GF-D8 (cell line): ENCODE measurements around the gene FCN2.

Experiments
- DNase-seq: peaks from one replicate; lab custom pipeline; 2025; lab: John Stamatoyannopoulos, UW

FCN2 gene

DNA sequence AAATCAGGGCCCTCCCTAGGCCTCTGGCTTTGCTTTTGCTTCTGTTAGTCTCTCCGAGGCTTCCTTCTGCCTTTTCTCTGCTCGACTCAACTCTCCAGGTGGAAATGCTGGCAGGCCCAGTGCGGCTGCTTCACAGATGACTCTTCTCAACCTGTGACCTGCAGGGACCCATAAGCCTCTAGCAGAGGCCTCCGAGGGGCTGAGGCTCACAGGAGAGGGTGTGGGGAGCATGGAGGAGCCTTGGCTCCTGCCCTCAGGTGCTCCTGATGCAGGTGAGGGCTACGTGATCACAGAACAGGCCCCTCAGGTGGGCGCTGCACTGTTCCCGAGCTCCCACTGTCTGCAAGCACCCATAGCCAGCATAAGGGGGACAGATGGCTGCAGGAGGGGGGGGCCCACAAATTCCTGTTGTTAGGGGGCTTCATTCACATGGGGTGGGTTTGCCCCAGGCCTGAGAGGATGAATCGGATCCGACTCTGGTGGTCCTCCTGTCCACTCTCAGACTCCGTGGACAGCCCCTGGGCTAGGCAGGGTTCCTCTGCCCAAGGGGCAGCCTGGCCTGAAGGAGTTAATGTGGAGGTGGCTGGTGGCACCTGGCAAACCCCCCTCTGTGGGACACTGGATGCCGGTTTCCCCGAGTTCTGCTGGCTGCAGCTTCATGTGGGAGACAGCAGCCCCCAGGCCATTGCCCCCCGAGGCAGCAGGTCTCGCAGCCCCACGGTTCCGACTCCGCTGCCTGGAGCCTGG, 10.9 kb upstream of the FCN2 start:
- no peak for DNase-seq

DNA sequence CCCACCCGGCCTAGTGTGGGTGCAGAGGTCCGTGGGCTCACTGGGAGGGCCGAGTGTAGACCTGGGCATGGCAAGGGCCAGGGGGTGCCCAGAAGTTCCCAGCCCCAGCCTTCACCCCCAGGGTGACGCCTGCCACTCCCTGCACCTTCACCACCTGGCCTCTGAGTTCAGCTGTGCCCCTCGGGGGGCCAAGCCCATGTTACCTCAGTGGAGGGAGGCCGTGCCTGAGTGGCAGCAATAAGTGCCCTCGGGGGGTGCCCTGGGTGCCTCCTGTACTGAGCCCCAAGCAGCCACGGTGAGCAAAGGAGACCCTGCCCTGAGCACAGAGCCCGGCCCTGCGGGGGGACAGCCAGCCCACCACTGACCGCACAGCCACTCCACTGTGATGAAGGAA, 10.3 kb upstream of the FCN2 start:
- no peak for DNase-seq

- DNase-seq, result no peak
Observed at GRCh38 chr9:134870746-134871662, 9.6 kb upstream of the FCN2 start.

DNA sequence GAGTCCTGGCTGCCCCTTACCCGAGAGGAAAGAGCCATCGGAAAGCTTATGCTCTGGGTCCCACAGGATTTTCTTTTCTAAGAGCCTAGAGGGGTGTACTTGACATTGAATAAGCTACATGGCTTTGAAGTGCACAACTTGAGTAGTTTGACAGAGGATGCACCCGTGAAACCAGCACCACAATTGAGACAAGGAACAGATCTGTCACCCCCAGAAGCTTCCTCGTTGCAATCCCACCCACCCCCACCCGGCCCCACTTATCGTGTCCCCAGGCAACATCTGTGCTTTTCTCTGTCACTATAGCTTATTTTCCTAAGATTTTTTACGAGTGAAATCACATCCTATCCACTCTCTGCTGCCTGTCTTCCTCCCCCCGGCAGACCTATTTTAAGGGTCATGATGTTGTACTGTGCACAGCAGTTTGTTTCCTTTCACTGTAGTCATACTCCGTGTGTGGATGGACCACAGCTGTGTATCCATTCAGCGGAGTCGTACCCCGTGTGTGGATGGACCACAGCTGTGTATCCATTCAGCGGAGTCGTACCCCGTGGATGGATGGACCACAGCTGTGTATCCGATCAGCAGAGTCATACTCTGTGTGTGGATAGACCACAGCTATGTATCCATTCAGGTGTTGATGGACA, 8.8 kb upstream of the FCN2 start:
- no peak for DNase-seq

GRCh38 chr9:134872482-134873231, 8.0 kb upstream of the FCN2 start:
- no peak for DNase-seq

DNA sequence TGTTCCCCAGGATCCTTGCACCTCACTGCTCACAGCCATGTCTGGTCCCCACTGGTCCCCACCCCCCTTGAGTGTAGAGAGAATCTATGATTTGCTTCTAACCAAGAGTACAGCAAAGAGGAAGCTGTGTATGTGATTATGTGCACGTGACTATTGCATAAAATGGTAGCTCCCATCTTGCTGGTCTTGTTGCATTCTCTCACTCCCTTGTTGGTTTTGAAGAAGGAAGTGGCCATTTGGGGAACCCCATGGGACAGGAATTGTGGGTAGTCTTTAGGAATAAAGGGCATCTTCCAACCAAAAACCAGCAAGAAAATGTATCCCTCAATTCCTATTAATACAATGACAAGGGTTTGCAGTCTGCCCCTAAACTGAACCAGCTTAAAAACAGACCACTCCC, 5.2 kb upstream of the FCN2 start:
- peak; percentile 16 for DNase-seq

DNA sequence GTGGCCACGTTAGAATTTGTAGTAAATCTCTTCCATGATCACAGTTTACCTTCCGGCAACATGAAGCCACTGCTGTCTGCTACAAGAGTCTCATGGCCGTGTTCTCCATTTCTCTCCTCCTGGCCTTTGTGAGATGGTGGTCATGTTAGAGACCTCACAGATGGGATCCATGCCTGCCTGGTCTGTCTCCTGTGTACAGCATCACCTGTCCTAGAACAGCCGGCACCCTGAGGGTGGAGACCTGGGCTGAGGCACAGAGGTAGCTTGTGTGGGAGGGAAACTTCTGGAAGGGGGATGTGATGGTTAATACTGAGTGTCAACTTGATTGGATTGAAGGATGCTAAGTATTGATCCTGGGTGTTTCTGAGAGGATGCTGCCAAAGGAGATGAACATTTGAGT, 3.1 kb upstream of the FCN2 start:
- DNase-seq, result no peak

DNA sequence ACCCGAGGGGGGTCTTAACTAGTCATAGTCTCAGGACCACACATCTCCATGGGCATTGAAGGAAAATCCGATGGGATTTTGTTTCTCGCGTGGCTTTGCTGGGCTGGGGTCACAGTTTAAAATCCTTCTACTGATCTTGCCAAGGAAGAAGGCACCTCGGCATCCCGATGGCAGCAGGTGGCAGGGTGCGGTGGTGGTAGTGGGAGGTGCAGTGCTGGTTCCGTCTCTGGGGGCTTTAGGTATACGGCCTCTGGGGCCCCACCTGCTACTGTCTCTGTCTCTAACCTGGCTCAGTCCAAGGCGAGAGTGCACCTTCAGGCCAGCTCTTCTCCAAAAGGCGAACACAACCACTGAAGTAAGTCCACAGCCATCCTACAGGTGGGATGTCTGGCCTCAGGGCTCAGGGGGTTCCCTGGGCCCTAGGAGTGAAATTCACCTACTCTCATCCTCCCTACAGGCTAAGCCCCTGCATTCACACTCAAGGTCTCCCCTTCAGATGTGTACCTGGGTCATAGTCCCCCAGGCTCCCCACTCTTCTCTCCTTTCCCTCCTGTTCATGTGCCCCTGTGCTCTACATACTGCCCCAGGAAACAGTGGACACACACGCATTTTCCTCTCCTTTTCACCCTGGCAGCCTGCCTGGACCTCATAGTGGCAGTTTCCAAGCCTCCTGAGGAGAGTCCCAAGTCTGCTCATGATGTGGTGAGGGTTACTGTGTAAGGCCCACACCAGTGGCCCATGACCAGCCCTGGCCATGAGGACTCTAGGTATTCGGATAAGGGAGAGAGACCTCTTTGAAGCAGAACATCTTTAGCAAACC, 736 bp upstream of the FCN2 start:
- DNase-seq, result no peak

DNA sequence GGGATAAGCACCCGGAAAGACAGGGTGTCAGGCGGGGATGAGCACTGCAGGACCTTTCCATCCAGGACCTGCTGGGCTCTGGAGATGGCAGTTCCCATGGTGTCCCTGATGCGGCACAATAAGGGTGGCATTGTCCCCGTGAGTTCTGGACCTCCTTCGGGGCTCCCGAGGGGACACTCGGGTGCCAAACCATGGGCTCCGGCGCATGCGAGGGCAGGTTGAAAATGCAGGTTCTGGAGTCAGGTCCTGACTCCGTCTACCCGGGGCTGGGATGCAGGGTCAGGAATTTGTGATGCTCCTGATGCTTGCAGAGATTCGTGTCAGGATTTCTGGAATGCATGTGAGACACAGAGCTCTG, 682 bp downstream of the FCN2 start:
- no peak for DNase-seq

DNA sequence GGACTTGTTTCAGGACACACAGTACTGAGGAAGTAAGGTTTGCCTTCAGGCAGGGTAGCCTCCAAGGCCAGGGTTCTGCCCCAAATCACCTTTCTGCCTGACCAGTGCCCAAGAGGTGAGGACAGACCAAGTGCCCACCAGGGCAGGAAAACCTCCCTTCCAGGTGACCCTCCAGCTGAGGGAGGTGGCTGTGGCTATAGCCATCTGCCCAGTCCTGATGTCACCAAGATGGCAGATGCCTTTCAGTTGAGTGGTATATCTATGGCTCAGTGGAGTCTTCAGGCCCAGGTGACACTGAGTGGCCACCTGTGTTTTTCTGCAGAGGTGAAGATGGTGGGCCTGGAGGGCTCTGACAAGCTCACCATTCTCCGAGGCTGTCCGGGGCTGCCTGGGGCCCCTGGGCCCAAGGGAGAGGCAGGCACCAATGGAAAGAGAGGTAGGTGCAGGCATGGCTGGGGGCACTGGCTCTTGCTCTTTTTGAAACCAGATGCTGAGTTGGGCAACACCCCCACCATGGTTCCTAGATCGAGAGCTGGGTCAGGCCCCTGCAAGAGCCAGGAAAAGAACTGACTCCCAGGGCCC, 1.7 kb downstream of the FCN2 start:
- no peak for DNase-seq

DNA sequence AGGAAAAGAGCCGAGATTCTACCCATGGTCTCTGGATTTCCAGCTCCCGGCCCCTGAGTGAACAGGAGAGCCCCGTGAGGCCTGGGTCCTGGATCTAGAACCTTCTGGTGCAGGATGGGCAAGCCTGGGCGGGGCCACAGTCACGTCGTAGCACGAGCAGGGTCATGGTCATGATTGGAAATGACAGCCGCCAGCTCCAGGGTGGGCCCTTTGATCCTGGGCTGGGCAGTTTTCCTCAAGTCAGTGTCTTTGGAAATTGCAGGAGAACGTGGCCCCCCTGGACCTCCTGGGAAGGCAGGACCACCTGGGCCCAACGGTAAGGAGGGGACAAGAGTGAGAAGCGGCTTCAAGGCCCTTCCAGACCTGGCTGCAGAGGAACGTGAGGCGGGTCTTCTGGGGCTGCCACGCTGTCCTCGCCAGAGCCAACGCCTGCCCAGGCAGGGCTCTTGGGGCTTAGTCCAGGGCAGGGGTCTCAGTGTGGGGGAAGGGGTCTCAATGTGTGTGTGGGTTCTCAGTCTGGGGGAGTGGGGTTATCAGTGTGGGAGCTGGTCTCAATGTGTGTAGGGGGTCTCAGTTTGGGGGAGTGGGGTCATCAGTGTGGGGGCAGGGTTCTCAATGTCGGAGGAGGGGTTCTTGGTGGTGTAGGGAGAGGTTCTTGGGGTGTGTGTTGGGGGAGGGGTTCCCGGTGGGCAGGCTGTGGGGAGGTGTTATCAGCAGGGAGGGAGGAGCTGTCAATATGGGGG, 2.6 kb downstream of the FCN2 start:
- DNase-seq, result no peak

DNA sequence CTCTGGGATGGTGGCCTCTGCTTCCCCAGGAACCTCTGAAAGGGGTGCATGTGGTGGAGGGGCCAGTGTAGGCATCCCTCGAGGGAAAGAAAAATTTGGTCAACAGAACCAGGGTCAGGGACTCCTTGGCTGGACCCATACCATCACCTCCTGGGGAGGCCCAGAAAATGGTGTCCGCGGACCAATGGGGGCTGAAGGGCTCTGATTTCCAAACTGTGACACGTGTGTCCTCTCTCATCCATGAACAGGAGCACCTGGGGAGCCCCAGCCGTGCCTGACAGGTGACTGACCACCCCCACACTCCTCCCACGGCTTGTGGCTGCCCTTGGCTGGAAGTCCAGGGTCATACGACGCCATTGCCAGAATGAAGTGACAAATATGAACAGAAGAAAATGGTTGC, 3.9 kb downstream of the FCN2 start:
- no peak for DNase-seq

DNA sequence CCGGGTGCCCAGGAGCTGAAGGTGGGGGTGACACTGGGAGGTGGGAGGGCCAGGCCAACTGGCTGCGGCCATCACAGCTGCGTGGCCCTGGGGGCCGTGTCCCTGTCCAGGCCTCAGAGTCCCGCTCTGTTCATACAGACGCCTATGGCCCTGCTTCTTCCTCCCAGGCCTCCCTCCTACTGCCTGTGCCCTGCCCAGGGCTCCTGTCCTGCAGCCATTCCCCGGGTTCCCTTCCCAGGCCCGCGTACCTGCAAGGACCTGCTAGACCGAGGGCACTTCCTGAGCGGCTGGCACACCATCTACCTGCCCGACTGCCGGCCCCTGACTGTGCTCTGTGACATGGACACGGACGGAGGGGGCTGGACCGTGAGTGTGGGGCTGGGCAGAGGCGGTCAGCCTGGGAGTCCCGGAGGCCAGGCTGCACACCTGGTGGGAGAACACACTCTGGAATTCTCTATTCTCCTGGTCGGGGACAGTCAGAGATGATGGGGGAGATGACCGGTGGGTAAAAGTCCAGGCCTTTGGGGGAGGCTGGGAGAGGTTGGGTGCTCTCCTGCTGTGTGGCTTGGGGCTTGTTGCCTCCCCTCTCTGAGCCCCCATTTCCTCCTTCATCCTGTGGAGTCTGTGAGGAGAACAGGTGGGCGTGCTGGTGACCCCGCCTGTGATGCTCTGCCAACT, 4.5 kb downstream of the FCN2 start:
- DNase-seq, result no peak

DNA sequence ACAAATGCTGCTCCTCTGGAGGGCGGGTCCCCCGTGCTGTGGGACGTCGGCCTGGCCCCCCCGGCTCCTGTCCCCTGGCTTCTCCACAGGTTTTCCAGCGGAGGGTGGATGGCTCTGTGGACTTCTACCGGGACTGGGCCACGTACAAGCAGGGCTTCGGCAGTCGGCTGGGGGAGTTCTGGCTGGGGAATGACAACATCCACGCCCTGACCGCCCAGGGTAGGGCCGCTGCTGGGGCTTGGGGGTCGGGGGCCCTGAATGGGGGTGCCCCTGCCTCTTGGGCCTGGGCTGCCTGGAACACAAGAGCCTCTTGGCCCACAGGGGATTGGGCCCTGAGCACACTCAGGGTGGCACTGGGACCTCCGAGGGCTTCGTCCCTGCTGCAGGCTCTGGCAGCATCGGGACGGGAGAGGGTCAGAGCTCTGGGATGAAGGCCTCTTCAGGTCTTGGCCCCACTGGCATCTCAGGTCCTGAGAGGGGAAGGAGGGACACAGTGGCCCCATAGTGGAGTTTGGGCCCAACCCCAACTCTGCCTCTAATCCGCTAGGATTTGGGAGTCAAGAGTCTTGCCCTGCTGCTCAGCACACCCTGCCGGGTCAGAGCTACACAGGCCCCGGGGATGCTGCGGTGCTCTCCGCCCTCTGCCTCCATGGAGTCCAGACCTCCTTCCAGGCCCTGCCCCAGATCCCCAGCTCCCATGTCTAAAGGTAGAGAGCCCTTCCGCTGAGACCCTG, 5.2 kb downstream of the FCN2 start:
- no peak for DNase-seq

DNA sequence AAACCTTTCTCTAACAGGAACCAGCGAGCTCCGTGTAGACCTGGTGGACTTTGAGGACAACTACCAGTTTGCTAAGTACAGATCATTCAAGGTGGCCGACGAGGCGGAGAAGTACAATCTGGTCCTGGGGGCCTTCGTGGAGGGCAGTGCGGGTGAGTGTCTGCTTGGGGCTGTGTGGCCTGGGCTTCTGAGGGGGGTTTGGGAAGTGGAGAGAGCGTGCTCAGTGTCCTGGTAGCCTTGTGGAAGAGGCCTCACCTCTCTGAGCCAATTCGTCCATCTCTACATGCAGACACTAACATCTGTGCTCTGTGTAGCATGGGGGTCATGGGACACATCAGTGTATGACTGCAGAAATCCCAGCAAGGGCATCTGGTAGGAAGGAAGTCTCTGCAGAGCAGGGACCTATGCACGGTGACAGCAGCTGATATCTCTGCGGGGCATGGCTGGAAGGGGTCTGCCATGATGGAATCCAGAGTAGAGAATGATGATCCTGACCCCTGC, 5.9 kb downstream of the FCN2 start:
- DNase-seq, result no peak

- no peak for DNase-seq
Observed at GRCh38 chr9:134887219-134887618, 6.6 kb downstream of the FCN2 start.

DNA sequence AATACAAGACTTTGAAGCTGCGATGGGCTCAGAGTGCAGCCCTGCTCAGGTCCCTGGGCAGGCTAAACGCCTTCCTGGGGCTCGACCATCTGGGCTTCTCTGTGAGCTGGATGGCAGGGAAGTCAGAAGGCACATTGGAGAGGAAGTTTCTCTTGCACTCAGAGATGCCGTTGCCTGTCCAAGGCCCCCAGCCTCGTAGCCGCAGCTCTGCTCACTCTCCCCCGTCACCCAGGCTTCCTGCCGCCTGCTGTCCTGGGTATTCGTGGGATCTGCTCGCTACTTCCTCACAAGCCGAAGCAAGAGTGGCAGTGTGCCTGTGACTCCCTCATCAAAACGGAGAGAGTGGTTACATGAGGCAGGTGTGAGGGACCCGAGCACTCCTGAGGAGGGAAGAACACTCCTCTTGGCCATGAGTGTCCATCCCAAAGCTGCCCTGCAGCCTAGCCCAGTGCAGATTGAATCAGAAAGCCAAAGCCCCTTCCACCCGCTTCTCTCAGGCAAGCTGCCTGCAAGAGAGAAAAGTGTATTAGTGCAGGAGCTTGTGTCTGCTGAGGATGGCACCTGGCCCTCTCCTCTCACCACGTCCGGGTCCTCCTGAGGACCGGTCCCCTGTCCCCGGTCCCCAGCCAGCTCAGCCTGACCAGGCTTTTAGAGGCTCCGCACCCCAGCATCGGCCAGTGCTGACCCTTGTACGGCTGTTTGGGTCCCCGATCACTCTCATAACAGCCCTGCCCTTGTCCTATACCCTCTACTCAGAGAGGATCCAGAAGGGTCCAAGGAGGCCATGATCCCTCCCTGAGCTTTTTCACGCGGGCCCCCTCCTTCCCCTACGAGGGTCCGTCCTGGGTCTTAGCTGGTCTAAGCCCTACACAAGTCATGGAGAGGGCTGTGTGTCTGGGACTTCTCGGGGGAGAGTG, 7.3 kb downstream of the FCN2 start:
- DNase-seq, result no peak
